Hepatocyte (in vitro differentiated cells): Measurements from ENCODE around the gene GOLPH3L.

Source experiments
- EZH2phosphoT487 ChIP-seq: fragments of 200-600 bp; sonication (generic); IDR thresholded peaks from one replicate; pipeline ENCODE4 v1.6.1; 2018; ENCODE audit warnings: antibody characterized with exemption, mild to moderate bottlenecking, low read depth, moderate library complexity; ENCODE audit not compliant: unreplicated experiment, severe bottlenecking
- TF ChIP-seq, protein P1 (sequence below): fragments of 200-600 bp; sonication (generic); IDR thresholded peaks from 2 replicates; pipeline ENCODE4 v1.5.1; 2016; ENCODE audit warnings: antibody characterized with exemption, mild to moderate bottlenecking; ENCODE audit not compliant: poor library complexity

DNA sequence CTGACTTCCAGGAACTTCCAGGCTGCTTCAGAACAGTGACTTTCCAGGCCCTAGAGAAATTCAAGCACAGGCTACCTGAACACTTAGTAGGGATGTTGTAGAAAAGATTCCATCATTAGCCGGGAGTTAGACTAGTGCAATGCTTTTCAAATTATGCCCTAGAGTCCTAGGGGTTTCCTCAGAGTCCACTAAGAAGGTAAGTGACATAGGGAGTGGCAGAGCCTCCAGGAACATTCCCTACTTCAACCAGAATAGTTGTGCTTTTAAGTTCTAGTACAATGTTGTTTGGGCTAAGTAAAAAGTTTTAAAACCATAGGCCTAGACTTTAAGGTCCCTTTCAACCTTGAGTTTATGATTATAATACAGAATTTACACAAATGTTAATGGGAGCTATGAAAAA, 9.1 kb upstream of the GOLPH3L start:
- no peak for TF ChIP-seq EZH2phosphoT487
- TF ChIP-seq, protein P1, sequence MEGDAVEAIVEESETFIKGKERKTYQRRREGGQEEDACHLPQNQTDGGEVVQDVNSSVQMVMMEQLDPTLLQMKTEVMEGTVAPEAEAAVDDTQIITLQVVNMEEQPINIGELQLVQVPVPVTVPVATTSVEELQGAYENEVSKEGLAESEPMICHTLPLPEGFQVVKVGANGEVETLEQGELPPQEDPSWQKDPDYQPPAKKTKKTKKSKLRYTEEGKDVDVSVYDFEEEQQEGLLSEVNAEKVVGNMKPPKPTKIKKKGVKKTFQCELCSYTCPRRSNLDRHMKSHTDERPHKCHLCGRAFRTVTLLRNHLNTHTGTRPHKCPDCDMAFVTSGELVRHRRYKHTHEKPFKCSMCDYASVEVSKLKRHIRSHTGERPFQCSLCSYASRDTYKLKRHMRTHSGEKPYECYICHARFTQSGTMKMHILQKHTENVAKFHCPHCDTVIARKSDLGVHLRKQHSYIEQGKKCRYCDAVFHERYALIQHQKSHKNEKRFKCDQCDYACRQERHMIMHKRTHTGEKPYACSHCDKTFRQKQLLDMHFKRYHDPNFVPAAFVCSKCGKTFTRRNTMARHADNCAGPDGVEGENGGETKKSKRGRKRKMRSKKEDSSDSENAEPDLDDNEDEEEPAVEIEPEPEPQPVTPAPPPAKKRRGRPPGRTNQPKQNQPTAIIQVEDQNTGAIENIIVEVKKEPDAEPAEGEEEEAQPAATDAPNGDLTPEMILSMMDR = no peak
